Aorta (tissue), 5 donors: ENCODE data around the gene GJC1. TPM values are rescaled to one million over a fixed set of nuclear protein-coding genes. Genes with fewer than 3 reads are reported as not detected.
A peak's percentile ranks its signal among the peaks of the same experiment; 100 is the strongest.

Experiments used
- ATAC-seq: fragments of 200-7000 bp; cut with Tn5 transposase; one replicate; pipeline ENCODE4 v1.9.1; 2022; ENCODE audit warnings: moderate library complexity; ENCODE audit not compliant: low FRiP score
- DNase-seq, 2 donors: peaks; one replicate each; pipeline ENCODE4 v3.0.0-alpha.2; 2020
- H3K27ac ChIP-seq, 2 donors: one replicate each; pipeline ENCODE4 v1.5.1; 2013; ENCODE audit warnings: low read length in 2 of 2, mild to moderate bottlenecking in 2 of 2, moderate library complexity in 2 of 2, control low read depth in 1 of 2, inconsistent platforms in 1 of 2, low read depth in 1 of 2
- H3K27me3 ChIP-seq, 2 donors: one replicate each; pipeline ENCODE4 v1.6.1; 2013; ENCODE audit warnings: control low read depth in 1 of 2, low read length in 1 of 2, mild to moderate bottlenecking in 1 of 2, moderate library complexity in 1 of 2; ENCODE audit not compliant: insufficient read depth in 2 of 2, control insufficient read depth in 1 of 2
- H3K36me3 ChIP-seq, 2 donors: one replicate each; pipeline ENCODE4 v1.6.1; 2013; ENCODE audit warnings: control low read depth in 1 of 2, low read length in 1 of 2, mild to moderate bottlenecking in 1 of 2; ENCODE audit not compliant: insufficient read depth in 2 of 2, control insufficient read depth in 1 of 2
- H3K4me1 ChIP-seq, 2 donors: one replicate each; pipeline ENCODE4 v1.6.1; 2013; ENCODE audit warnings: low read length in 2 of 2, control low read depth in 1 of 2, mild to moderate bottlenecking in 1 of 2, moderate library complexity in 1 of 2; ENCODE audit not compliant: insufficient read depth in 2 of 2, control insufficient read depth in 1 of 2
- H3K4me3 ChIP-seq, 2 donors: one replicate each; pipeline ENCODE4 v1.5.1; 2013; ENCODE audit warnings: low read length in 2 of 2, control low read depth in 1 of 2, mild to moderate bottlenecking in 1 of 2
- H3K9me3 ChIP-seq: one replicate; pipeline ENCODE4 v1.6.1; 2013; ENCODE audit warnings: mild to moderate bottlenecking, low read length; ENCODE audit not compliant: control insufficient read depth
- WGBS, 2 donors: extraction: QIAGEN DNeasy Blood & Tissue Kit; methylation state at CpG; one replicate each; pipeline ENCODE4 v1.1.7; 2013; 5-methylcytosine and 5-hydroxymethylcytosine counted together
- intact Hi-C, 2 donors: fragments of 100-400 bp; cut with DNase I; formaldehyde crosslinking; loops; one replicate each; pipeline versions ENCODE4 v1.14.2 to v1.15.0; 2022
- long read RNA-seq, 2 donors: library from polyadenylated mRNA; unstranded; transcript quantifications; one replicate each; pipeline ENCODE4 v2.0.0, GENCODE V29; 2020 to 2021
- polyA plus RNA-seq, 2 donors: library from polyadenylated mRNA; stranded (reverse); fragments of 200-250 nt; gene quantifications; one replicate each; pipeline ENCODE4 v1.2.3, GENCODE V29; 2013
- total RNA-seq, 2 donors: library from RNA; stranded (reverse); fragmentation: NEBNext Ultra II Directional; extraction: Animal tissue kit (Norgen Biotek cat#: 25700); gene quantifications; one replicate each; pipeline ENCODE4 v1.2.1, GENCODE V29; 2021
- donor health status: healthy with polysubstance abuse.
- donor health status: Bipolar disorder and iron deficiency.
- donor health status: DM: no; HTN: no; CAD: no.
- donor health status: DM: no; HTN: no; CAD: no.
- donor health status: DM: yes; HTN: yes; CAD: no.

GJC1 gene
- total RNA-seq (10 to 100 TPM; 23.8 to 34.3 TPM), polyA plus RNA-seq (1 to 10 TPM; 2.9 to 5.6 TPM)
- long read RNA-seq, donor 1, full-length matches to known transcripts = 3 of 9 reads
- long read RNA-seq, donor 1, partial matches to known transcripts = 1 of 9 reads
- long read RNA-seq, donor 1, other reads (novel, unspliced or antisense) = 5 of 9 reads
- long read RNA-seq, donor 2, full-length matches to known transcripts = 8 of 10 reads
- long read RNA-seq, donor 2, partial matches to known transcripts = 0 of 10 reads
- long read RNA-seq, donor 2, other reads (novel, unspliced or antisense) = 2 of 10 reads

DNA sequence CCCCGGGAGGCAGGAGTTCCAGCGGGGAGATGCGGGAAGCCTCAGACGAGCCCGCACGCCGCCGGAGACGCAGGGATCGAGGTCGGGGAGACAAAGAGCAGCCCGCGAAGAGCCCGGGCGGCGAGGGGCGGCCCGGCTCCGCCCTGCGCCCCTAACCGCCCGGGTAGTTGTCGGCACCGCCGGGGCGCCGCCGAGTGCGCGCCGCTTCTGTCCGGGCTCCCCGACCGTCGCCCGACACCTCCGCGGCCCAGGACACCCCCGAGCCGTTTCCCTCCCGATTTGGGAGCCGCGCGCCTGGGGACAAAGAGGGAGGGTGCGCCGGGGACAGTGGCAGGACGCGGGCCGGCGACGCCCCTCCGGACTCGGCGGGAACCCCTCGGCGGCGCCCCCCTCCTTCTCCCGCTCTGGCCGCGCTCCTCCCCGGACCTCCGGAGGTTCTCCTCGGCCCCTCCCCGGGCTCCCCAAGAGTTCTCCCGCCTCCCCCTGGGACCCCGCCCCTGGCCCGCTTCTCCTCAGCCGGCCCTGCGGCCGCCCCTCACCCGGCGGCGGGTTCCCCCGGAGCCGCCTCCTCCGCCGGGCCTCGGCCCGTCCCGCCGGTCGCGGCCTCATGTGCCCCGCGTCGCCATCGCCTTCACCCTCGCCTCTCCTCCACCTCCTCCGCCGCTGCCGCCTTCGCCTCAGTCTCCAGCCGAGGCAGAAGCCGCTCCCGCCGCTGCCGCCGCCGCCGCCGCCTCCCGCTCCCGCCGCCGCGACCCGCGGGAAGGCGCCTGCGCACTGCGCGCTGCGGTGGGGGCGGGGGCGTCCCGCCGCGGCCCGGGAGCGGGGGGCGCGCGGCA, at the start of gene GJC1:
Gene GJC1 (minus strand): TSS at position 765 of the 836 bp plus-strand sequence. CDS start 24,470 bp downstream, outside the sequence.
- peak; percentile 67 for ATAC-seq

DNA sequence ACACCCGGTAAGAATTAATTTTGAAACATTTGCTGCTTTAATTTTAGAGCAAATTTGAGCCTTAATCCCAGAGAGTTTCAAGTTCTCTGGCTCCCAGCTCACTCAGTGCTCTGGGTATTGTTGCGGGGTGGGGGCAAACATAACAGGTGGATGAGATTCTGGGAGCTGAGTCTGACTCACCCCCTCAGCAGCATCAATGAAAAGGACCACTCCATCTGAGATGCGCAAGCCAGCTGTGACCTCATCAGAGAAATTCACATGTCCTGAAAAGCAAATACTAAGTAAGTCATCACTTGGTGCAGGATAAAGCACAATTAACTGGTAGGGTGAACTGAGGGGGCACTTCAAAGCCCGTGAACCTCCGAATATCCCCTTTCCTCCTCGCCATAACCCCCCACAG, 49.3 kb upstream of the GJC1 start:
- ATAC-seq (no peak), DNase-seq (no peak)
- 87 to 92% methylated on average over 6 of the region's 6 CpGs for WGBS, 2 donors
- Histone ChIP-seq H3K36me3 (peaks cover 17 to 21% of the 10 kb centered on the region in 2 donors), H3K9me3 (no peaks in the 10 kb centered on the region), H3K4me1 (no peaks in the 10 kb centered on the region), H3K27ac (no peak overlapping the region), H3K27me3 (no peaks in the 10 kb centered on the region), H3K4me3 (no peak overlapping the region)
- intact Hi-C loops = no loop called here

More for the DNA sequence above, at the start of gene GJC1:
- Histone ChIP-seq H3K9me3 (no peaks in the 10 kb centered on the region), H3K4me1 (peaks cover 0 to 4% of the 10 kb centered on the region in 2 donors), H3K27me3 (no peaks in the 10 kb centered on the region), H3K4me3 (peak within 1 kb of the TSS; percentile 29 to 89), H3K36me3 (no peaks in the 10 kb centered on the region), H3K27ac (peak within 1 kb of the TSS; percentile 15 to 24)
- peak; percentile 50 to 86 for DNase-seq
- intact Hi-C loops = loop anchor here (2.0 to 5.0 kb wide), 4 partner anchors 33 to 52 kb away; no protein-coding TSS in a partner anchor
- WGBS, 2 donors = 0 to 1% methylated on average over 30 to 123 of the region's 123 CpGs

DNA sequence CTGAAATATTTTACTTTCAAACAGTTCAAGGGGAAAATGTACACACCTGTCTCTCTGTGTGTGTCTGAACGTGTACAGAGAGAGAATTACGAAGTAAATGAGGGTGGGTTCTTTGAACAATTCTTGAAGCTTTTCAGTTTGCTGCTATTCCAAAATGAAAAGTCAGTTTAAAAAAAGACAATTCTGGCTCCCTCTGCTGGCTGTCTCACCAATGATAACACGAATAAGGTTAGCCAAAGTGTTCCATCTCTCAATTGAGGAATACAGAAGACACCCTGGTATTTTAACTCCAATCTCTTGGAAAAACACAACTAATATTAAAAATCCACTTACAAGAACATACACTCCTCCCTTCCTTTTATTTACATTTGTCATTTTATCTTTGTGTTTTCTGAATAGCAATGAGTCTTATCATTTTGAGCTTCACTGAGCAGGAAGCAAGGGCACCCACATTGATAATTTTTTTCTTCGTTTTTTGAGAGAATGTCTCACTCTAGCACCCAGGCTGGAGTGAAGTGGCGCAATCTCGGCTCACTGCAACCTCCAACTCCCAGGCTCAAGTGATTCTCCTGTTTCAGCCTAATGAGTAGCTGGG, 48.6 kb upstream of the GJC1 start:
- 39 to 42% methylated on average over 6 of the region's 6 CpGs for WGBS, 2 donors
- intact Hi-C loops = no loop called here
- no peaks in the 10 kb centered on the region for H3K27me3 ChIP-seq
- peaks cover 17 to 21% of the 10 kb centered on the region in 2 donors for H3K36me3 ChIP-seq
- no peaks in the 10 kb centered on the region for H3K9me3 ChIP-seq
- H3K4me1 ChIP-seq = no peaks in the 10 kb centered on the region
- no peak overlapping the region for H3K4me3 ChIP-seq
- no peak overlapping the region for H3K27ac ChIP-seq
- DNase-seq (no peak), ATAC-seq (no peak)

DNA sequence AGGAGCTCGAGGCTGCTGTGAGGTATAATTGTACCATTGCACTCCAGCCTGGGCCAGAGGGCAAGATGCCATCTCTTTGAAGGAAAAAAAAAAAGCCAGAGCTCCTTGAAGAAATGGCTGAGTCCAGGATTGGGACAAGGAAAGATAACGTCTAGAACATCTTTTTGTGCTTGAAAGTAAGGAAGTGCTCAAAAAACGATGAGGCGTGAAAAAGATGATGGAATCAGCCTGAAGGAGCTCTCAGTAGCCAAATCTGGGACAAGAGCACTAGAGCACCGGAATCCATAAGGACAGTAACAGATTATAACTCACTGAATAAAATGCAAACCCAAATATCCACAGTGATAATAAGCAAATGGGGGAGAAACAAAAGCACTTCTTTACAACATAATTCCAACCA, 47.0 kb upstream of the GJC1 start:
- DNase-seq (no peak), ATAC-seq (no peak)
- H3K9me3 ChIP-seq = no peaks in the 10 kb centered on the region
- no peak overlapping the region for H3K4me3 ChIP-seq
- H3K27ac ChIP-seq = no peak overlapping the region
- intact Hi-C loops = no loop called here
- peaks cover 13 to 18% of the 10 kb centered on the region in 2 donors for H3K36me3 ChIP-seq
- no peaks in the 10 kb centered on the region for H3K27me3 ChIP-seq
- no peaks in the 10 kb centered on the region for H3K4me1 ChIP-seq
- 70 to 71% methylated on average over 5 of the region's 5 CpGs for WGBS, 2 donors

DNA sequence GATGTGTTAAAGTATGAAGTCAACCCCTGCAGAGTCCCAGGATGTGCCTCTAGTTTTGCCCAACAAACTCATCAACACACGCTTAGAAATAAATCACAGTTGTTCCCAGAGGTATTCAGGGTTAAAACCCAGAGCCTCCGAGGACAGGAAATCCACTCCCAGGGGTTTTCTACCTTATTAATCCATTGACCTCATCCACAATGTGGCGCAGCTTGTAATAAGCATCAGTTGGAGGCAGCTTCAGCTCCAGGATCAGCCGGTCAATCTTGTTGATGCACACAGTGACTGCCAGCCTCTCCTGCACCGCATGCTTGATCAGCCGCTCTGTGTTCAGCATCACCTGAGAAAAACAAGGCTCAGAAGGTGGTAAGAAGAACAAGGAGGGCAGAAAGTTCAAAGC, 45.7 kb upstream of the GJC1 start:
- H3K4me1 ChIP-seq = no peaks in the 10 kb centered on the region
- H3K4me3 ChIP-seq = no peak overlapping the region
- peaks cover 9 to 18% of the 10 kb centered on the region in 2 donors for H3K36me3 ChIP-seq
- WGBS, 2 donors = 91 to 92% methylated on average over 6 of the region's 6 CpGs
- H3K9me3 ChIP-seq = no peaks in the 10 kb centered on the region
- DNase-seq = peak in 1 of 2 donors; percentile 41
- intact Hi-C loops = no loop called here
- H3K27ac ChIP-seq = no peak overlapping the region
- H3K27me3 ChIP-seq = no peaks in the 10 kb centered on the region
- ATAC-seq = no peak

DNA sequence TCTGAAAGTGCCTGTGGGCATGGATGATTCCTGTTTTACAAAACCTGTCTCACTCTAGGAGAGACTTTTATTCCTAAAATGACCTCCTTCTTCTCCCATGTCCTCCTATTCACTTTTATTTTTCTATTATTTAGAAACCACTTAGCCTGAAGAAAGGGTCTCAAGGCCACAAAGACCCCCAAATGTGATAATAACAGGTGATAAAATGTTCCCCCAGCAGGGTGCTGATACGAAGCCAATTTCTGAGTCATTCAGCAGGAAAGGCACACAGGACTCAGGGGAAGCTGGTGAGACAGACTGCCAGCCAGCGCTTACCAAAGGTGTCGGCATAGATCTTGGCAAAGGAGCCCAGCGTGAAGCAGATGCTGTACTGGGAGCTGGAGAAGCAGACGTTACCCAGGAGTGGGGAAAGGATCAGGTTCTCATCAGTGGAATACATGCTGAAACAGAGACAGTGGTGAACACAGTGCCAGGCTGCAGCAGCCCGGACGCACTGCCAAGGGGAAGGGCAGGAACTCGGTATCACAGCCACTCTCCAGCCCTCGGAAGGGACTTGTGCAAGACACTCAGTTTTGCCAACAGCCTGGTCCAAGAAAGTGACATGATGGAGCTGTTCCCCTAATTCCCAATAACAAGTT, 42.2 kb upstream of the GJC1 start:
- Histone ChIP-seq H3K27me3 (no peaks in the 10 kb centered on the region), H3K27ac (peak overlapping the region in 1 of 2 donors; percentile 68), H3K4me3 (no peak overlapping the region), H3K9me3 (no peaks in the 10 kb centered on the region), H3K36me3 (peaks cover 7 to 11% of the 10 kb centered on the region in 2 donors), H3K4me1 (no peaks in the 10 kb centered on the region)
- peak; percentile 33 to 61 for DNase-seq
- 12 to 19% methylated on average over 9 of the region's 9 CpGs for WGBS, 2 donors
- ATAC-seq = peak; percentile 52
- intact Hi-C loops = no loop called here

DNA sequence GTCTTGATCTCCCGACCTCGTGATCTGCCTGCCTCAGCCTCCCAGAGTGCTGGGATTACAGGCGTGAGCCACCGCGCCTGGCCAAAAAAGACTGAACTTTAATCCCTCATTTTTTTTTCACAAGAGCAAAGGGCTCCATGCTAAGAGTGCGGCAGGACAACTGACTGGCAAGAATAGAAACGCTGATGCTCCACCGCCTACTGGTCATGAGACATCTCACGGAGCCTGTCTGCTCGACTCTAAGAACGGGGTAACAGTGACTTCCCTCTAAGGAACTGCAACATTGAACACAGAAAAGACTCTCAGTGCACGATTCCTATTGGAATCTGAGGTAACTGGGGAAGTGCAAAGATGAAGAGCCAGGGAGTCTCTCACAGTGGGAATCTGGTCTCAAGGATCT, 41.5 kb upstream of the GJC1 start:
- WGBS, 2 donors = 95 to 96% methylated on average over 12 of the region's 12 CpGs
- peaks cover 7 to 11% of the 10 kb centered on the region in 2 donors for H3K36me3 ChIP-seq
- intact Hi-C loops = no loop called here
- H3K4me1 ChIP-seq = no peaks in the 10 kb centered on the region
- no peak overlapping the region for H3K27ac ChIP-seq
- H3K9me3 ChIP-seq = no peaks in the 10 kb centered on the region
- no peaks in the 10 kb centered on the region for H3K27me3 ChIP-seq
- ATAC-seq (no peak), DNase-seq (no peak)
- H3K4me3 ChIP-seq = no peak overlapping the region

DNA sequence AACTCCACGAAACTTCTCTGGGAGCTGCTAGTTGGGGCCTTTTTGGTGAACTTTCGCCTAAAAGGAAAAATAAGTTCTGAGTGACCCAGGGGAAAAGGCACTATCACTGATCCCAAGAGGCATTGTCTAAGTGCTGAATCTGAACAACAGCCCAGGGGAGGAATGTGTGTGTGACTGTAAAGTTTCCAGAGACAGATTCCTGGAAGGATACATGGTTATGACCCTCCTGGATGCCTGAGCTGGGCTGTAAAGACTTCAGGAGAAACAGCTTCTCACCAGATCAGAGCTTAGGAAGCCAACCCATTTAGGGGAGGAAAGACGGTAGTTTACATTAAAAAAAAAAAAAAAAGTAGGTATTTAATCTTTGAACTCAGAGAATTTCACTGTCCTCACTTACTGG, 37.8 kb upstream of the GJC1 start:
- no peak overlapping the region for H3K27ac ChIP-seq
- no peaks in the 10 kb centered on the region for H3K27me3 ChIP-seq
- H3K4me1 ChIP-seq = no peaks in the 10 kb centered on the region
- DNase-seq (no peak), ATAC-seq (no peak)
- no peak overlapping the region for H3K4me3 ChIP-seq
- peaks cover 4 to 6% of the 10 kb centered on the region in 2 donors for H3K36me3 ChIP-seq
- intact Hi-C loops = no loop called here
- WGBS, 2 donors = 75 to 81% methylated on average over 3 of the region's 3 CpGs
- H3K9me3 ChIP-seq = no peaks in the 10 kb centered on the region
